Liver (tissue), 3 donors: Measurements from ENCODE around the gene PLA2G4B.
"Not testable (repeated sequence)": the region's sequence is repeated elsewhere in the genome, so short reads cannot be mapped to it uniquely, and the experiment has no call there.

Source experiments
- EGR1 ChIP-seq, 2 donors: IDR thresholded peaks; 2 replicates each; pipeline ENCODE4 v1.6.1; 2016 to 2018; ENCODE audit warnings: antibody characterized with exemption in 2 of 2, low read depth in 2 of 2
- GABPA ChIP-seq, 2 donors: IDR thresholded peaks in 1 of 2; conservative IDR thresholded peaks in 1 of 2; 2 replicates each; pipeline ENCODE4 v1.6.1; 2016; ENCODE audit warnings: antibody characterized with exemption in 2 of 2, mild to moderate bottlenecking in 1 of 2, moderate library complexity in 1 of 2
- NR2F2 ChIP-seq: IDR thresholded peaks from 2 replicates; pipeline ENCODE4 v1.6.1; 2016; ENCODE audit warnings: antibody characterized with exemption
- RAD21 ChIP-seq, 2 donors: IDR thresholded peaks; 2 replicates each; pipeline ENCODE4 v1.6.1; 2016; ENCODE audit warnings: antibody characterized with exemption in 2 of 2, mild to moderate bottlenecking in 2 of 2
- RXRA ChIP-seq, 2 donors: IDR thresholded peaks; 2 replicates each; pipeline ENCODE4 v1.6.1; 2017 to 2018; ENCODE audit warnings: antibody characterized with exemption in 2 of 2, mild to moderate bottlenecking in 1 of 2
- SP1 ChIP-seq: IDR thresholded peaks from 2 replicates; pipeline ENCODE4 v1.6.1; 2018; ENCODE audit warnings: antibody characterized with exemption, mild to moderate bottlenecking
- TAF1 ChIP-seq: conservative IDR thresholded peaks from 2 replicates; pipeline ENCODE4 v1.6.1; 2016; ENCODE audit warnings: antibody characterized with exemption, mild to moderate bottlenecking
- YY1 ChIP-seq: IDR thresholded peaks from 2 replicates; pipeline ENCODE4 v1.6.1; 2016; ENCODE audit warnings: antibody characterized with exemption, mild to moderate bottlenecking
- TF ChIP-seq, protein P1 (sequence below): fragments of 150-350 bp; IDR thresholded peaks from 2 replicates; pipeline ENCODE4 v1.5.1; 2017; ENCODE audit warnings: improper control_type of control experiment, low read depth, low read length; ENCODE audit not compliant: missing input control
- TF ChIP-seq, protein P2 (sequence below): IDR thresholded peaks from 2 replicates; pipeline ENCODE4 v1.6.1; 2016; ENCODE audit warnings: antibody characterized with exemption, mild to moderate bottlenecking
- TF ChIP-seq, protein P3 (sequence below): IDR thresholded peaks from 2 replicates; pipeline ENCODE4 v1.6.1; 2016; ENCODE audit warnings: antibody characterized with exemption
- TF ChIP-seq, protein P4 (sequence below): IDR thresholded peaks from 2 replicates; pipeline ENCODE4 v1.6.1; 2016; ENCODE audit warnings: antibody characterized with exemption
- TF ChIP-seq, protein P5 (sequence below): IDR thresholded peaks from 2 replicates; pipeline ENCODE4 v1.6.1; 2016; ENCODE audit warnings: antibody characterized with exemption
- donor health status: healthy.
- donor health status: healthy.

GRCh38 chr15:41831291-41831690 lies 7.4 kb upstream of the PLA2G4B start:
- TF ChIP-seq, protein P1, sequence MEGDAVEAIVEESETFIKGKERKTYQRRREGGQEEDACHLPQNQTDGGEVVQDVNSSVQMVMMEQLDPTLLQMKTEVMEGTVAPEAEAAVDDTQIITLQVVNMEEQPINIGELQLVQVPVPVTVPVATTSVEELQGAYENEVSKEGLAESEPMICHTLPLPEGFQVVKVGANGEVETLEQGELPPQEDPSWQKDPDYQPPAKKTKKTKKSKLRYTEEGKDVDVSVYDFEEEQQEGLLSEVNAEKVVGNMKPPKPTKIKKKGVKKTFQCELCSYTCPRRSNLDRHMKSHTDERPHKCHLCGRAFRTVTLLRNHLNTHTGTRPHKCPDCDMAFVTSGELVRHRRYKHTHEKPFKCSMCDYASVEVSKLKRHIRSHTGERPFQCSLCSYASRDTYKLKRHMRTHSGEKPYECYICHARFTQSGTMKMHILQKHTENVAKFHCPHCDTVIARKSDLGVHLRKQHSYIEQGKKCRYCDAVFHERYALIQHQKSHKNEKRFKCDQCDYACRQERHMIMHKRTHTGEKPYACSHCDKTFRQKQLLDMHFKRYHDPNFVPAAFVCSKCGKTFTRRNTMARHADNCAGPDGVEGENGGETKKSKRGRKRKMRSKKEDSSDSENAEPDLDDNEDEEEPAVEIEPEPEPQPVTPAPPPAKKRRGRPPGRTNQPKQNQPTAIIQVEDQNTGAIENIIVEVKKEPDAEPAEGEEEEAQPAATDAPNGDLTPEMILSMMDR, result not testable (repeated sequence)
- TF ChIP-seq TAF1; YY1; EGR1 (IDR thresholded peaks at IDR 0.05; ENCODE audit: low read depth in 2 of 2); RAD21 (IDR thresholded peaks at IDR 0.05); RXRA (IDR thresholded peaks at IDR 0.05); NR2F2; GABPA (IDR thresholded peaks at IDR 0.05 in 1 of 2, conservative IDR thresholded peaks at IDR 0.05 in 1 of 2); SP1: not testable (repeated sequence)
- TF ChIP-seq, protein P2, sequence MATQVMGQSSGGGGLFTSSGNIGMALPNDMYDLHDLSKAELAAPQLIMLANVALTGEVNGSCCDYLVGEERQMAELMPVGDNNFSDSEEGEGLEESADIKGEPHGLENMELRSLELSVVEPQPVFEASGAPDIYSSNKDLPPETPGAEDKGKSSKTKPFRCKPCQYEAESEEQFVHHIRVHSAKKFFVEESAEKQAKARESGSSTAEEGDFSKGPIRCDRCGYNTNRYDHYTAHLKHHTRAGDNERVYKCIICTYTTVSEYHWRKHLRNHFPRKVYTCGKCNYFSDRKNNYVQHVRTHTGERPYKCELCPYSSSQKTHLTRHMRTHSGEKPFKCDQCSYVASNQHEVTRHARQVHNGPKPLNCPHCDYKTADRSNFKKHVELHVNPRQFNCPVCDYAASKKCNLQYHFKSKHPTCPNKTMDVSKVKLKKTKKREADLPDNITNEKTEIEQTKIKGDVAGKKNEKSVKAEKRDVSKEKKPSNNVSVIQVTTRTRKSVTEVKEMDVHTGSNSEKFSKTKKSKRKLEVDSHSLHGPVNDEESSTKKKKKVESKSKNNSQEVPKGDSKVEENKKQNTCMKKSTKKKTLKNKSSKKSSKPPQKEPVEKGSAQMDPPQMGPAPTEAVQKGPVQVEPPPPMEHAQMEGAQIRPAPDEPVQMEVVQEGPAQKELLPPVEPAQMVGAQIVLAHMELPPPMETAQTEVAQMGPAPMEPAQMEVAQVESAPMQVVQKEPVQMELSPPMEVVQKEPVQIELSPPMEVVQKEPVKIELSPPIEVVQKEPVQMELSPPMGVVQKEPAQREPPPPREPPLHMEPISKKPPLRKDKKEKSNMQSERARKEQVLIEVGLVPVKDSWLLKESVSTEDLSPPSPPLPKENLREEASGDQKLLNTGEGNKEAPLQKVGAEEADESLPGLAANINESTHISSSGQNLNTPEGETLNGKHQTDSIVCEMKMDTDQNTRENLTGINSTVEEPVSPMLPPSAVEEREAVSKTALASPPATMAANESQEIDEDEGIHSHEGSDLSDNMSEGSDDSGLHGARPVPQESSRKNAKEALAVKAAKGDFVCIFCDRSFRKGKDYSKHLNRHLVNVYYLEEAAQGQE, result not testable (repeated sequence)
- TF ChIP-seq, protein P3, sequence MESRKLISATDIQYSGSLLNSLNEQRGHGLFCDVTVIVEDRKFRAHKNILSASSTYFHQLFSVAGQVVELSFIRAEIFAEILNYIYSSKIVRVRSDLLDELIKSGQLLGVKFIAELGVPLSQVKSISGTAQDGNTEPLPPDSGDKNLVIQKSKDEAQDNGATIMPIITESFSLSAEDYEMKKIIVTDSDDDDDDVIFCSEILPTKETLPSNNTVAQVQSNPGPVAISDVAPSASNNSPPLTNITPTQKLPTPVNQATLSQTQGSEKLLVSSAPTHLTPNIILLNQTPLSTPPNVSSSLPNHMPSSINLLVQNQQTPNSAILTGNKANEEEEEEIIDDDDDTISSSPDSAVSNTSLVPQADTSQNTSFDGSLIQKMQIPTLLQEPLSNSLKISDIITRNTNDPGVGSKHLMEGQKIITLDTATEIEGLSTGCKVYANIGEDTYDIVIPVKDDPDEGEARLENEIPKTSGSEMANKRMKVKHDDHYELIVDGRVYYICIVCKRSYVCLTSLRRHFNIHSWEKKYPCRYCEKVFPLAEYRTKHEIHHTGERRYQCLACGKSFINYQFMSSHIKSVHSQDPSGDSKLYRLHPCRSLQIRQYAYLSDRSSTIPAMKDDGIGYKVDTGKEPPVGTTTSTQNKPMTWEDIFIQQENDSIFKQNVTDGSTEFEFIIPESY, result not testable (repeated sequence)
- TF ChIP-seq, protein P4, sequence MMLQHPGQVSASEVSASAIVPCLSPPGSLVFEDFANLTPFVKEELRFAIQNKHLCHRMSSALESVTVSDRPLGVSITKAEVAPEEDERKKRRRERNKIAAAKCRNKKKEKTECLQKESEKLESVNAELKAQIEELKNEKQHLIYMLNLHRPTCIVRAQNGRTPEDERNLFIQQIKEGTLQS, result not testable (repeated sequence)
- TF ChIP-seq, protein P5, sequence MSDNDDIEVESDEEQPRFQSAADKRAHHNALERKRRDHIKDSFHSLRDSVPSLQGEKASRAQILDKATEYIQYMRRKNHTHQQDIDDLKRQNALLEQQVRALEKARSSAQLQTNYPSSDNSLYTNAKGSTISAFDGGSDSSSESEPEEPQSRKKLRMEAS, result not testable (repeated sequence)
